ENCODE data around the gene CLASP2.
"Not testable (repeated sequence)": the region's sequence is repeated elsewhere in the genome, so short reads cannot be mapped to it uniquely, and the experiment has no call there.

The CLASP2 gene

GRCh38 chr3:33664195-33664594, 53.9 kb downstream of the CLASP2 start:
- no peak for TF ChIP-seq POLR2A (IDR thresholded peaks at IDR 0.05; ENCODE audit: low read length)
- no peak for TF ChIP-seq GATA1 (IDR thresholded peaks at IDR 0.05; ENCODE audit: low read depth, low read length)
- peak in 1 of 2 experiments; percentile 2 for DNase-seq

DNA sequence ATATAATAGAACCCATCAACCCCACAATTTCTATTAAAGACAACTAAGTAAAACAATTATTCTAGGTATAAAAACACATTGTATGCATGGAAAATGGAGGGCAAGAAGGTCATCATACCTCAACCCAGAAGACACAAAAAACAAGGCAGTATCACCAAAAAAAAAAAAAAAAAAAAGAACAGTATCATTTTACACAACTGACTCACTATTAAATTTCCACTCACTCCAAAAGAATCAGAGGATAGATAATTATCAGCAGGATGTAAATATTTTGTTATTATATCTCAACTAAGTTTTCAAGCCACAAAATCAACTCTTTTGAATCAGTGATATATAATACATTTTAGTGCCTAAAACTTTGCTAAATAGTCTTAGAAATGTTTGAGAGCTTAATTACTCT, 55.0 kb downstream of the CLASP2 start:
- no peak for DNase-seq
- TF ChIP-seq GATA1 (IDR thresholded peaks at IDR 0.05; ENCODE audit: low read depth, low read length) = no peak
- TF ChIP-seq POLR2A (IDR thresholded peaks at IDR 0.05; ENCODE audit: low read length) = no peak

DNA sequence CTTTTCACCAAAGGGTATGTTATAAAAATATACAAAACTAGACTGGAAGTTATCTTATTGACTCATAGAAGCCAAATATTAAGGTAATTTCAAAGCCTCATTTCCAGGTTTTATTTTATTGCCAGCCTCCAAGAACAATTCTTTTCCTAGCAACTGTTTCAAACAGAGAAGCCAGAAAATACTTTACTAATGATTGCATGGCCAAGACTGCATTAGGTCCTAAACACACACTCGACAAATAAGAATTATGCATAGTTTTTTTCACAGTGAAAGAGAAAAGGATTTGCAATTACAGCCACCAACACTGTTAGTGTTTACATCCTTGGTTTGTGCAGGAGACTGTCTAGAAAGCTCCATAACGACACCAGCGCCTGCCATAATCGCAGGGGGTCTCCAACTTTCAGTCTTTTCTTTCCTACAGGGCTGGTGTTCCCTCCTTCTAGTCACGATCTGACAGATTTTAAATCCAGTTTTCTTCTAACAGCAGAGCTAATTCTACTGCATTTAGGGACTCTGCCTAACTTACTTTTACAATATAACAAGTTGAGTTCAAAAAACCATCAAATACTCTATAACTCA, 58.1 kb downstream of the CLASP2 start:
- no peak for DNase-seq
- no peak for TF ChIP-seq POLR2A (IDR thresholded peaks at IDR 0.05; ENCODE audit: low read length)
- TF ChIP-seq GATA1 (IDR thresholded peaks at IDR 0.05; ENCODE audit: low read depth, low read length) = no peak

DNA sequence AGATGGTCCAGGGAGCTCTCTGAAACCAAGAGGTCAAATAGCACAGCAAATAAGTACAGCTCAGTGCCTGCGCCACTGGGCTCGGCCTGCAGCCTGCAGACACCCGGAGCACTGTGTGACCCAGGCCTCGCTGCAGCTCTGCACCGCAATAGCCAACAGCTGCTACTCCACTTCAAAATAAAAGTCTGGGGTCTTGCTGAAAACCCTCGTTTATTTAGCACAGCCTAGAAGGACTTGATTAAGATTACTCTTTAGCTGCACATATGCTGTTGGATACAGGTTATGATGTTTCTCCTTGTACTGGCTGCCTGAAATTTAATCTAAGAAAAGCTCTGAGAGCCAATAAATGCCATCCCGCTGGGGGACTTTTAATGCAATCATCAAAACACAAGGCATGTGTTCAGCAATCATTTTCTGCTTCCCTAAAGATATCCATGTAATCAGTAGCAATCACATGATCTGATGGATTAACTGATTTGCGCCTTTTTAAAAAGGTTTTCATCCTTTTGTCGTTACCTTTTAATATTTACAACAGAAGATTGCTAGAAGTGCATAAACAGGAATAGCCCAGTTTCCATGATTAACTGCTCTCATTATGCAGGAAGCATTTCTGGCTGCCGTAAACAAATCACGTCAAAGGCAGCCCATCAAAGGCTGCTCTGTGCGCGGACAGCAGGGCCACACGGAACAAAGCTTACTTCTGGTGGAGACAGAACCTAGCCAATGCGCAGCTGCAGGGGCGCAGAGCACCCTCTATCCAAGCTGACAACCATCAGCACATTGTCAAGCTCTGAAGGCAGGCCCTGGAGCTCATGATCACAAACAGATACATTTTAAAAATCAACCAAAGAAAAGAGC, 58.8 kb downstream of the CLASP2 start:
- peak; percentile 40 to 64 for DNase-seq
- no peak for TF ChIP-seq POLR2A (IDR thresholded peaks at IDR 0.05; ENCODE audit: low read length)
- no peak for TF ChIP-seq GATA1 (IDR thresholded peaks at IDR 0.05; ENCODE audit: low read depth, low read length)

DNA sequence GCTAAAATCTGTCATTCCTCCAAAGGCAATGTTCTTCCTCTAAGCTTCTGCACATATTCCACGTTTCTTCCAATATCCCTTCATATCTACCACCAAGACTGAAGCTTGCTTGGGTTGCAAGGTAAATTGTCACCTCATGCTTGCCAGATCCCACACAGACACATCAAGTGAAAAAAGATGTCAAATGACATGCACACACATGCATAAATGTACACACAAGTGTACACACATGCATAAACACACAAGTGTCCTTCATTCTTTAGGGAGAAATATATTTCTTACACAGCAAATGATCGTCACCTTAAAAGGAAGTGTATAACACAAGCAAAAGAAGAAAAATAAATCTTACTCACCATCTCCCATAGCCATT, 59.4 kb downstream of the CLASP2 start:
- no peak for TF ChIP-seq GATA1 (IDR thresholded peaks at IDR 0.05; ENCODE audit: low read depth, low read length)
- no peak for TF ChIP-seq POLR2A (IDR thresholded peaks at IDR 0.05; ENCODE audit: low read length)

GRCh38 chr3:33658039-33658438, 60.0 kb downstream of the CLASP2 start:
- no peak for DNase-seq

More for the DNA sequence above, 59.4 kb downstream of the CLASP2 start:
- DNase-seq = no peak

DNA sequence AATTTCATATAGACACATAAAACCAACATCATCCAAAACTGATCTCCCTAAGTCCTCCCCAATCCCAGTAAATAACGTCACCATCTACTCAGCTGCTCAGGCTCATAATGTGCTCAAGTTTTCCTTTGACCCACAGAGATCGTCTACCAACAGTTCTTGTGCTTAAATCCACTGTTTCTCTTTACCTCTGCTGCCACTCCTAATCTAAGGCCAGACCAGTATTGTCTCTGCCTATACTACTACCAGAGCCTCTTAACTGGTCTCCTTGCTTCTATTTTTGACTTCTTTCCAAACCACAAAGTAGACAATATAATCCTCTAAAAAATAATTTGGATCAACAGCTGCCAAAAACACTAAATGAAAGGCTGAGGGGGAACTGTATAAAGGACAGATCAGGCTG, 65.3 kb downstream of the CLASP2 start:
- no peak for TF ChIP-seq GATA1 (IDR thresholded peaks at IDR 0.05; ENCODE audit: low read depth, low read length)
- no peak for TF ChIP-seq POLR2A (IDR thresholded peaks at IDR 0.05; ENCODE audit: low read length)
- no peak for DNase-seq

More at GRCh38 chr3:33658039-33658438, 60.0 kb downstream of the CLASP2 start:
- TF ChIP-seq GATA1 (IDR thresholded peaks at IDR 0.05; ENCODE audit: low read depth, low read length) = no peak

GRCh38 chr3:33651101-33651500, 67.0 kb downstream of the CLASP2 start:
- not testable (repeated sequence) for DNase-seq

GRCh38 chr3:33650495-33650894, 67.6 kb downstream of the CLASP2 start:
- no peak for DNase-seq
- TF ChIP-seq POLR2A (IDR thresholded peaks at IDR 0.05; ENCODE audit: low read length) (no peak), GATA1 (IDR thresholded peaks at IDR 0.05; ENCODE audit: low read depth, low read length) (no peak)

- DNase-seq = no peak
- no peak for TF ChIP-seq POLR2A (IDR thresholded peaks at IDR 0.05; ENCODE audit: low read length)
- TF ChIP-seq GATA1 (IDR thresholded peaks at IDR 0.05; ENCODE audit: low read depth, low read length) = no peak
Observed at GRCh38 chr3:33648793-33649192, 69.3 kb downstream of the CLASP2 start.

DNA sequence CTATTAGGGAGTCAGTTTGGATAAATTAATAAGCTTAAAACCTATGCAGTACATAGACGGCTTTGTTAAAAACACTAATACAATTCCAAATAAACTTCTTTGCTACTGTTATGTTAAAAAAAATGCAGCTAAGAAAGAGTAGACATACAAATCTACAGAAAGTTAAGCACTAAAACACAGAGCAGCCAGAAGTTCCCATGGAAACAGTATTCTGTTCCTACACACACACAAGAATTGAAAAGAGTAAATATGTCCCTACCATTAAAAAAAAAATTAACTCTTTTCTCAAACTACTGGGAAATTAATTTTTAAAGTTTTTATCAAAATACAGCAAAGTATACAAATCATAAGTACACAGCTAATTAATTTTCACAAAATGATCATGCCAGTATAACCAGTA, 71.6 kb downstream of the CLASP2 start:
- TF ChIP-seq GATA1 (IDR thresholded peaks at IDR 0.05; ENCODE audit: low read depth, low read length) (no peak), POLR2A (IDR thresholded peaks at IDR 0.05; ENCODE audit: low read length) (no peak)

DNA sequence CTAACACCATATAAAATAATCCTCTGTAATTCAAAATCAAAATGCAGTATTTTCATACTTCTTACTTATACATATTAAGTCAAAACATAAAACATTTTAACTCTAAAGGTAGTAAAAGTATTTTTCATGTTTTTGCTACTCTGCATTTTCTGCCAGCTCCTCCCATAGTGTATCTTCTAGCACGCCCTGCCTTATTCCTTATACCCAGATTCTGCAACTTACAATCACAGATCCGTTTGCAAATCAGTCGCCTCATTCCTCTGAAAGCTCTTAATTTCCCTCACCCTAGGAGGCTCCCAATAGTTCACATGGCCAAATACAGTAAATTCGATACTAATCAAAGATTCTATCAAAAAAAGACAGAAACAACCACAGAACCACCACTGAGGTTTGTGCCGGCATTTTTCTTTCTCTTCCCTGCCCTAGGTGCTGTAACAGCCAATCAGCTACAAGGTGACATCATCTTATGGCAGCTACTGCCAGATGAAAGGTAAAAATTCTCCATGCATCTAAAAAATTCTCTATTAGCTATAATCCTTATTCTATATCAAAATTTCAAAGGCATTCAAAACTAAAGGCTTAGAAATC, 72.9 kb downstream of the CLASP2 start:
- DNase-seq = peak in 1 of 2 experiments; percentile 6
- no peak for TF ChIP-seq POLR2A (IDR thresholded peaks at IDR 0.05; ENCODE audit: low read length)
- TF ChIP-seq GATA1 (IDR thresholded peaks at IDR 0.05; ENCODE audit: low read depth, low read length) = no peak

More for the DNA sequence above, 71.6 kb downstream of the CLASP2 start:
- DNase-seq = no peak

- TF ChIP-seq GATA1 (IDR thresholded peaks at IDR 0.05; ENCODE audit: low read depth, low read length) (no peak), POLR2A (IDR thresholded peaks at IDR 0.05; ENCODE audit: low read length) (no peak)
- no peak for DNase-seq
Observed at GRCh38 chr3:33644582-33644981, 73.5 kb downstream of the CLASP2 start.

DNA sequence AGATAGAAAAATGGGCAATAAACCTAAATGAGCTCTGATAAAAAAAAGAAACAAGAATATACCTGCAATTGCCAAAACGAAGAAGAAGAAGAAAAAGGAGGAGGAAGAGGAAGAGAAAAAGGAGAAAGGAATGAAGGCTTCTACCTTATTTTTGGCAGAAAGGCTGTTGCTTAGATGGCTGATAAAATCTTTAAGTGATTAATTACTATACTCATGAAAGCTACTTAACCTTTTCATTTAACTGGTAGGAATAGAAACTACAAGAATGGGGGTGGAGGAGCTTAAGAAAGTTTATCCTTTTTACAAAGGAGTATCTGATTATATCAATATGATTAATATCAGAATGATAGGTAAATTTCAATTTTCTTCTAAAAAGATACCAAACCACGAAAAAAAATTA, 75.2 kb downstream of the CLASP2 start:
- DNase-seq = no peak
- no peak for TF ChIP-seq POLR2A (IDR thresholded peaks at IDR 0.05; ENCODE audit: low read length)
- no peak for TF ChIP-seq GATA1 (IDR thresholded peaks at IDR 0.05; ENCODE audit: low read depth, low read length)

- TF ChIP-seq POLR2A (IDR thresholded peaks at IDR 0.05; ENCODE audit: low read length) (no peak), GATA1 (IDR thresholded peaks at IDR 0.05; ENCODE audit: low read depth, low read length) (no peak)
- no peak for DNase-seq
Observed at GRCh38 chr3:33639889-33640288, 78.2 kb downstream of the CLASP2 start.

Data from erythroblast (primary cell).